Panc1 (cell line): Measurements from ENCODE around the gene CPNE9. TPM values are rescaled to one million over a fixed set of nuclear protein-coding genes. Genes with fewer than 3 reads are reported as not detected.

Experiments
- ATAC-seq: fragments of 200-7000 bp; cut with Tn5 transposase; 2 replicates; pipeline ENCODE4 v1.9.1; 2020; ENCODE audit warnings: mild to moderate bottlenecking, moderate library complexity
- BruUV-seq: library from RNA; stranded (reverse); fragments of 400-500 nt; replicated peaks from 2 replicates; lab custom pipeline; 2021; lab: Mats Ljungman, UMichigan
- CTCF ChIA-PET: fragments of 300-600 bp; sonication (Branson Sonifier 250); formaldehyde crosslinking; loops from one replicate; lab custom pipeline; 2022; ENCODE audit warnings: antibody characterized with exemption; lab: Charles Lee
- POLR2A ChIA-PET: fragments of 300-600 bp; sonication (Branson Sonifier 250); formaldehyde crosslinking; loops from one replicate; lab custom pipeline; 2022; ENCODE audit warnings: antibody characterized with exemption; lab: Charles Lee
- DNase-seq: peaks from one replicate; pipeline ENCODE4 v3.0.0-alpha.2; 2010; ENCODE audit warnings: low read depth, low spot score
- H3K27ac ChIP-seq: 2 replicates; pipeline ENCODE4 v1.5.1; 2011; ENCODE audit warnings: mild to moderate bottlenecking, low read length, inconsistent platforms
- H3K27me3 ChIP-seq: fragments of 200-500 bp; sonication (Bioruptor generic); 2 replicates; pipeline ENCODE4 v1.6.0; 2014; ENCODE audit warnings: low read length, inconsistent platforms; ENCODE audit not compliant: control insufficient read depth, insufficient read depth
- H3K36me3 ChIP-seq: fragments of 200-500 bp; sonication (Bioruptor generic); 2 replicates; pipeline ENCODE4 v1.5.1; 2014; ENCODE audit warnings: inconsistent platforms, mild to moderate bottlenecking, low read length, moderate library complexity; ENCODE audit not compliant: control insufficient read depth, insufficient read depth
- H3K4me1 ChIP-seq: 2 replicates; pipeline ENCODE4 v1.5.1; 2011; ENCODE audit warnings: inconsistent platforms, mild to moderate bottlenecking, low read length, moderate library complexity; ENCODE audit not compliant: control insufficient read depth, insufficient read depth
- H3K4me3 ChIP-seq, 2 experiments: 2 replicates each; pipeline ENCODE4 v1.5.1; 2011 to 2012; ENCODE audit warnings: low read depth in 2 of 2, low read length in 2 of 2, mild to moderate bottlenecking in 2 of 2, inconsistent platforms in 1 of 2, moderate library complexity in 1 of 2
- H3K9me3 ChIP-seq: fragments of 200-500 bp; sonication (Bioruptor generic); 2 replicates; pipeline ENCODE4 v1.5.1; 2014; ENCODE audit warnings: low read depth, mild to moderate bottlenecking, inconsistent platforms, low read length, moderate library complexity; ENCODE audit not compliant: control insufficient read depth, insufficient read depth
- POLR2AphosphoS5 ChIP-seq: IDR thresholded peaks from 2 replicates; pipeline ENCODE4 v1.6.1; 2012; ENCODE audit warnings: mild to moderate bottlenecking, low read depth, low read length, moderate library complexity
- SIN3A ChIP-seq: IDR thresholded peaks from 2 replicates; pipeline ENCODE4 v1.6.1; 2012; ENCODE audit warnings: low read depth, mild to moderate bottlenecking, low read length, moderate library complexity, borderline replicate concordance; ENCODE audit not compliant: insufficient read depth
- TCF7L2 ChIP-seq: IDR thresholded peaks from 2 replicates; pipeline ENCODE4 v1.6.1; 2011; ENCODE audit warnings: mild to moderate bottlenecking, low read depth, low read length, inconsistent platforms
- in situ Hi-C: cut with HindIII; loops from 2 replicates; pipeline ENCODE4 v1.10.0; 2016; ENCODE audit warnings: low sequenced_read_pairs, low pct_unique_long_range_greater_than_20kb
- intact Hi-C: fragments of 100-400 bp; cut with micrococcal nuclease; formaldehyde crosslinking; loops from one replicate; pipeline ENCODE4 v1.10.0; 2022; ENCODE audit not compliant: unreplicated experiment
- total RNA-seq: library from RNA; stranded (reverse); gene quantifications from one replicate; pipeline ENCODE4 v1.2.1, GENCODE V29; 2021; ENCODE audit not compliant: unreplicated experiment
- TF ChIP-seq, protein P1 (sequence below), 2 experiments: IDR thresholded peaks; 2 replicates each; pipeline ENCODE4 v1.6.1; 2011 to 2012; ENCODE audit warnings: low read depth in 2 of 2, control low read depth in 1 of 2, low read length in 1 of 2, mild to moderate bottlenecking in 1 of 2, moderate library complexity in 1 of 2; ENCODE audit not compliant: insufficient read depth in 1 of 2
- TF ChIP-seq, protein P2 (sequence below): fragments of 450-650 bp; IDR thresholded peaks from 2 replicates; pipeline ENCODE4 v1.5.1; 2017; ENCODE audit warnings: mild to moderate bottlenecking

The CPNE9 gene
- total RNA-seq, 1 experiment from 2014 or later = 0.13 TPM

DNA sequence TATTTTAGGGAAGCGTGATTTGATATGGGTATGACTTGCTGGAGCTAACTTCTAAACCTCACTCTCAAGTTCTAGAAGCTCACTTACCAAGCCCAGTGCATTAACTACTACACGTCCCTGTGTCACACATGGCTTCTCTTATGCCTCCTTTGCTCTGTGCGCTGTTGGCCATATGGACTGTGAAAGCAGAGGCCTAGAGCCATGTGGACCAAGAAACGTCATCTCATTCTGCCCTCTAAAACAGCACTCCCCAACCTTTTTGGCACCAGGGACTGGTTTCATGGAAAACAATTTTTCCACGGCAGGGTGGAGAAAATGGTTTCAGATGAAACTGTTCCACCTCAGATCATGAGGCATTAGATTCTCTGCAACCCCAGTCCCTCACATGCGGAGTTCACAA is 42.7 kb upstream of the CPNE9 start:
- Histone ChIP-seq H3K27me3 (no peaks in the 10 kb centered on the region), H3K4me3 (no peak overlapping the region), H3K4me1 (no peaks in the 10 kb centered on the region), H3K27ac (no peak overlapping the region), H3K9me3 (no peaks in the 10 kb centered on the region), H3K36me3 (no peaks in the 10 kb centered on the region; the same call in 1 of the 2 replicates)
- DNase-seq = no peak
- no peak for ATAC-seq
- ChIA-PET POLR2A (interaction anchor here (0.6 kb wide), 1 partner anchor 120 kb away, joined by 6 read pairs; no protein-coding TSS in a partner anchor), CTCF (no interaction called here)
- in situ Hi-C loops (no loop called here), intact Hi-C loops (no loop called here)
- no TSS peak for BruUV-seq
- TF ChIP-seq TCF7L2 (no peak), POLR2AphosphoS5 (no peak), SIN3A (no peak)
- TF ChIP-seq, protein P1, sequence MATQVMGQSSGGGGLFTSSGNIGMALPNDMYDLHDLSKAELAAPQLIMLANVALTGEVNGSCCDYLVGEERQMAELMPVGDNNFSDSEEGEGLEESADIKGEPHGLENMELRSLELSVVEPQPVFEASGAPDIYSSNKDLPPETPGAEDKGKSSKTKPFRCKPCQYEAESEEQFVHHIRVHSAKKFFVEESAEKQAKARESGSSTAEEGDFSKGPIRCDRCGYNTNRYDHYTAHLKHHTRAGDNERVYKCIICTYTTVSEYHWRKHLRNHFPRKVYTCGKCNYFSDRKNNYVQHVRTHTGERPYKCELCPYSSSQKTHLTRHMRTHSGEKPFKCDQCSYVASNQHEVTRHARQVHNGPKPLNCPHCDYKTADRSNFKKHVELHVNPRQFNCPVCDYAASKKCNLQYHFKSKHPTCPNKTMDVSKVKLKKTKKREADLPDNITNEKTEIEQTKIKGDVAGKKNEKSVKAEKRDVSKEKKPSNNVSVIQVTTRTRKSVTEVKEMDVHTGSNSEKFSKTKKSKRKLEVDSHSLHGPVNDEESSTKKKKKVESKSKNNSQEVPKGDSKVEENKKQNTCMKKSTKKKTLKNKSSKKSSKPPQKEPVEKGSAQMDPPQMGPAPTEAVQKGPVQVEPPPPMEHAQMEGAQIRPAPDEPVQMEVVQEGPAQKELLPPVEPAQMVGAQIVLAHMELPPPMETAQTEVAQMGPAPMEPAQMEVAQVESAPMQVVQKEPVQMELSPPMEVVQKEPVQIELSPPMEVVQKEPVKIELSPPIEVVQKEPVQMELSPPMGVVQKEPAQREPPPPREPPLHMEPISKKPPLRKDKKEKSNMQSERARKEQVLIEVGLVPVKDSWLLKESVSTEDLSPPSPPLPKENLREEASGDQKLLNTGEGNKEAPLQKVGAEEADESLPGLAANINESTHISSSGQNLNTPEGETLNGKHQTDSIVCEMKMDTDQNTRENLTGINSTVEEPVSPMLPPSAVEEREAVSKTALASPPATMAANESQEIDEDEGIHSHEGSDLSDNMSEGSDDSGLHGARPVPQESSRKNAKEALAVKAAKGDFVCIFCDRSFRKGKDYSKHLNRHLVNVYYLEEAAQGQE (IDR thresholded peaks at IDR 0.05; ENCODE audit: insufficient read depth in 1 of 2, low read depth in 2 of 2, low read length in 1 of 2) = no peak
- TF ChIP-seq, protein P2, sequence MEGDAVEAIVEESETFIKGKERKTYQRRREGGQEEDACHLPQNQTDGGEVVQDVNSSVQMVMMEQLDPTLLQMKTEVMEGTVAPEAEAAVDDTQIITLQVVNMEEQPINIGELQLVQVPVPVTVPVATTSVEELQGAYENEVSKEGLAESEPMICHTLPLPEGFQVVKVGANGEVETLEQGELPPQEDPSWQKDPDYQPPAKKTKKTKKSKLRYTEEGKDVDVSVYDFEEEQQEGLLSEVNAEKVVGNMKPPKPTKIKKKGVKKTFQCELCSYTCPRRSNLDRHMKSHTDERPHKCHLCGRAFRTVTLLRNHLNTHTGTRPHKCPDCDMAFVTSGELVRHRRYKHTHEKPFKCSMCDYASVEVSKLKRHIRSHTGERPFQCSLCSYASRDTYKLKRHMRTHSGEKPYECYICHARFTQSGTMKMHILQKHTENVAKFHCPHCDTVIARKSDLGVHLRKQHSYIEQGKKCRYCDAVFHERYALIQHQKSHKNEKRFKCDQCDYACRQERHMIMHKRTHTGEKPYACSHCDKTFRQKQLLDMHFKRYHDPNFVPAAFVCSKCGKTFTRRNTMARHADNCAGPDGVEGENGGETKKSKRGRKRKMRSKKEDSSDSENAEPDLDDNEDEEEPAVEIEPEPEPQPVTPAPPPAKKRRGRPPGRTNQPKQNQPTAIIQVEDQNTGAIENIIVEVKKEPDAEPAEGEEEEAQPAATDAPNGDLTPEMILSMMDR = no peak

DNA sequence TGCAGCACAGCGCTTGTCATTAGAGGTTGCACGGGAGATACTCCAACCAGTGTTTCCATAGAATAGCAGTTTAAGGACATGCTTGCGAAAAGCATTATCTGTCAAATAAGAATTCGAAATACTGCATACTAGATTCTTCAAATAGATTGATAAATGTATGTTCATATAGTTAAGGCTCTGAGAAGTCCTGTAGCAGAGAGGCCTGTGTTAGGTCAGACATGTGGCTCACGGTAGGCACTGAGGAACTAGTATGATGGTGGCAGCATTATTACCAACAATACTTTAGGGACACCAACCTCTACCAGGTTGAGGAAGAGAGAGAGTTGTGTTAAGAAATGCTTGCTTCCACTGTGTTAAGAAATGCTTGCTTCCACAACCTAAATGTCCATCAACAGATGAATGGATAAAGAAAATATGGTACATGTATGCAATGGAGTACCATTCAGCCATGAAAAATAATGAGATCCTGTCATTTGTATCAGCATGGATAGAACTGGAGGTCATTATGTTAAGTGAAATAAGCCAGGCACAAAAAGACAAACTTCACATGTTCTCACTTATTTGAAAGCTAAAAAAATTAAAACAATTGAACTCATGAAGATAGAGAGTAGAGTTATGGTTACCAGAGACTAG is 39.4 kb upstream of the CPNE9 start:
- Histone ChIP-seq H3K4me1 (no peaks in the 10 kb centered on the region), H3K9me3 (no peaks in the 10 kb centered on the region), H3K4me3 (no peak overlapping the region), H3K36me3 (no peaks in the 10 kb centered on the region; the same call in 1 of the 2 replicates), H3K27me3 (no peaks in the 10 kb centered on the region), H3K27ac (no peak overlapping the region)
- CTCF ChIA-PET = no interaction called here
- intact Hi-C loops = no loop called here
- POLR2A ChIA-PET = no interaction called here
- TF ChIP-seq, protein P2 = no peak
- TF ChIP-seq POLR2AphosphoS5 = no peak
- no peak for TF ChIP-seq SIN3A
- TF ChIP-seq, protein P1 (IDR thresholded peaks at IDR 0.05; ENCODE audit: insufficient read depth in 1 of 2, low read depth in 2 of 2, low read length in 1 of 2) = no peak
- no peak for ATAC-seq
- no TSS peak for BruUV-seq
- no peak for DNase-seq
- in situ Hi-C loops = no loop called here
